HG03175 (cell line): ENCODE data around the gene FAM168A.
"Not testable (repeated sequence)": the region's sequence is repeated elsewhere in the genome, so short reads cannot be mapped to it uniquely, and the experiment has no call there.

Experiments
- ATAC-seq: cut with Tn5 transposase; IDR thresholded peaks from one replicate; pipeline ENCODE4 v1.9.1; 2021; ENCODE audit warnings: mild to moderate bottlenecking, moderate library complexity; ENCODE audit not compliant: unreplicated experiment

FAM168A gene

GRCh38 chr11:73596547-73596946 lies 1.4 kb downstream of the FAM168A start:
- ATAC-seq, result no peak

- no peak for ATAC-seq
Observed at GRCh38 chr11:73592640-73593039, 5.3 kb downstream of the FAM168A start.

- no peak for ATAC-seq
Observed at GRCh38 chr11:73591743-73592142, 6.2 kb downstream of the FAM168A start.

GRCh38 chr11:73590991-73591390 lies 6.9 kb downstream of the FAM168A start:
- no peak for ATAC-seq

- no peak for ATAC-seq
Observed at GRCh38 chr11:73586791-73587190, 11.1 kb downstream of the FAM168A start.

GRCh38 chr11:73585834-73586575 lies 11.9 kb downstream of the FAM168A start:
- ATAC-seq, result no peak

GRCh38 chr11:73584831-73585230 lies 13.1 kb downstream of the FAM168A start:
- no peak for ATAC-seq

GRCh38 chr11:73582653-73583052 lies 15.3 kb downstream of the FAM168A start:
- ATAC-seq, result no peak

GRCh38 chr11:73580749-73581148 lies 17.2 kb downstream of the FAM168A start:
- ATAC-seq, result not testable (repeated sequence)

- ATAC-seq, result no peak
Observed at GRCh38 chr11:73579641-73580434, 18.1 kb downstream of the FAM168A start.

- ATAC-seq, result no peak
Observed at GRCh38 chr11:73578592-73579185, 19.2 kb downstream of the FAM168A start.

GRCh38 chr11:73577496-73577917 lies 20.4 kb downstream of the FAM168A start:
- no peak for ATAC-seq

GRCh38 chr11:73576185-73576614 lies 21.7 kb downstream of the FAM168A start:
- no peak for ATAC-seq

GRCh38 chr11:73571982-73572381 lies 25.9 kb downstream of the FAM168A start:
- ATAC-seq, result not testable (repeated sequence)

- ATAC-seq, result no peak
Observed at GRCh38 chr11:73570415-73571114, 27.3 kb downstream of the FAM168A start.

- ATAC-seq, result no peak
Observed at GRCh38 chr11:73566977-73567755, 30.7 kb downstream of the FAM168A start.

- no peak for ATAC-seq
Observed at GRCh38 chr11:73566422-73566821, 31.5 kb downstream of the FAM168A start.

GRCh38 chr11:73565804-73566203 lies 32.1 kb downstream of the FAM168A start:
- no peak for ATAC-seq

- ATAC-seq, result no peak
Observed at GRCh38 chr11:73564903-73565302, 33.0 kb downstream of the FAM168A start.

GRCh38 chr11:73563539-73564200 lies 34.2 kb downstream of the FAM168A start:
- no peak for ATAC-seq
